AG04450 (cell line): ENCODE results near the gene DOHH. TPM values are rescaled to one million over a fixed set of nuclear protein-coding genes. Genes with fewer than 3 reads are reported as not detected.

Source experiments
- CTCF ChIA-PET: fragments of 300-600, 350-600 bp; formaldehyde crosslinking; extraction: SDS; loops from one replicate; lab custom pipeline; 2022; ENCODE audit warnings: antibody characterized with exemption, inconsistent platforms; lab: Charles Lee
- POLR2A ChIA-PET: fragments of 350-600 bp; formaldehyde crosslinking; extraction: SDS; loops from one replicate; lab custom pipeline; 2021; ENCODE audit warnings: antibody characterized with exemption, inconsistent platforms; lab: Yijun Ruan, JAX
- DNase-seq: peaks from one replicate; pipeline ENCODE4 v3.0.0-alpha.2; 2011; ENCODE audit warnings: low read depth, low spot score
- H3K27ac ChIP-seq: one replicate; pipeline ENCODE4 v1.5.1; 2012; ENCODE audit warnings: low read depth, low read length, control low read depth
- H3K27me3 ChIP-seq: one replicate; pipeline ENCODE4 v1.6.0; 2012; ENCODE audit warnings: low read length; ENCODE audit not compliant: control insufficient read depth, insufficient read depth
- H3K4me3 ChIP-seq: 2 replicates; pipeline ENCODE4 v1.5.1; 2011; ENCODE audit warnings: mild to moderate bottlenecking, low read depth, low read length, control low read depth
- H3K9me3 ChIP-seq: 2 replicates; pipeline ENCODE4 v1.5.1; 2012; ENCODE audit warnings: low read length; ENCODE audit not compliant: control insufficient read depth, insufficient read depth
- CTCF ChIP-seq: IDR thresholded peaks from 2 replicates; pipeline ENCODE4 v1.5.1; 2011; ENCODE audit warnings: low read depth, low read length, control low read depth, inconsistent platforms
- polyA plus RNA-seq: library from polyadenylated mRNA; depleted of rRNA; stranded (reverse); fragments of >200 nt; gene quantifications from 2 replicates; pipeline ENCODE4 v1.2.3, GENCODE V29; 2011

Gene DOHH
- polyA plus RNA-seq, 1 experiment, result 3.4 TPM

GRCh38 chr19:3491396-3492119, 8.9 kb downstream of the DOHH start:
- CTCF ChIA-PET, result interaction anchor here (0.6 to 0.7 kb wide), 2 partner anchors 80 to 186 kb away, joined by 3 read pairs; no protein-coding TSS in a partner anchor

DNA sequence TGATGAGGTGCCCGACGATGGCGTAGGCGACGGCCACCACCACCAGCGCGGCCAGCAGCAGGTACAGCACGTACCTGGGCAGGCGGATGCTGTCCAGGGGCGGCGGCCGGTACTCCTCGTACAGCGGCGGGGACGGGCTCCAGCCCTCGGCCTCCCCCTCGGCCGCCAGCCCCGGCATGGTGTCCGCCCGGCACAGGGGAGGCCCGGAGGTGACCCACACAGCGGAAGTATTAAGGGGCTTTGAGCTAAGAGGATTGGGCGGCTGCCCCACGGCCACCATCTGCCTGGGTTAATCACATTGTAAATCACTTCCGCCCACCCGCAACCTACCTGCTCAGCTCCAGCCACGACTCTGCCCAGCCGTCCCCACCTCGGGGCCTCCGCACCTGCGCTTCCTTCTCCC, 17.2 kb downstream of the DOHH start, which contains the start of gene SMIM44:
SMIM44 (minus strand) TSS at position 216 of the 403 bp plus-strand sequence; CDS start at position 178, 38 bp downstream.
- TF ChIP-seq CTCF, result no peak
- Histone ChIP-seq H3K27ac (no peak within 1 kb of the TSS), H3K27me3 (peaks cover 21% of the 10 kb centered on the region), H3K9me3 (peaks cover 5% of the 10 kb centered on the region; the same call in 1 of the 2 replicates), H3K4me3 (no peak within 1 kb of the TSS)
- CTCF ChIA-PET, result interaction anchor here (0.6 to 5.1 kb wide), 3 partner anchors 10 to 357 kb away, joined by 3 to 64 read pairs (median 11); no protein-coding TSS in a partner anchor
- DNase-seq, result no peak
- POLR2A ChIA-PET, result interaction anchor here (0.5 to 0.6 kb wide), 2 partner anchors 23 to 33 kb away, joined by 3 read pairs; no protein-coding TSS in a partner anchor

More at GRCh38 chr19:3491396-3492119, 8.9 kb downstream of the DOHH start:
- H3K4me3 ChIP-seq, result no peak overlapping the region
- POLR2A ChIA-PET, result no interaction called here
- no peak for DNase-seq
- TF ChIP-seq CTCF, result no peak
- no peaks in the 10 kb centered on the region; the same call in 1 of the 2 replicates for H3K9me3 ChIP-seq
- H3K27ac ChIP-seq, result no peak overlapping the region
- H3K27me3 ChIP-seq, result no peaks in the 10 kb centered on the region

DNA sequence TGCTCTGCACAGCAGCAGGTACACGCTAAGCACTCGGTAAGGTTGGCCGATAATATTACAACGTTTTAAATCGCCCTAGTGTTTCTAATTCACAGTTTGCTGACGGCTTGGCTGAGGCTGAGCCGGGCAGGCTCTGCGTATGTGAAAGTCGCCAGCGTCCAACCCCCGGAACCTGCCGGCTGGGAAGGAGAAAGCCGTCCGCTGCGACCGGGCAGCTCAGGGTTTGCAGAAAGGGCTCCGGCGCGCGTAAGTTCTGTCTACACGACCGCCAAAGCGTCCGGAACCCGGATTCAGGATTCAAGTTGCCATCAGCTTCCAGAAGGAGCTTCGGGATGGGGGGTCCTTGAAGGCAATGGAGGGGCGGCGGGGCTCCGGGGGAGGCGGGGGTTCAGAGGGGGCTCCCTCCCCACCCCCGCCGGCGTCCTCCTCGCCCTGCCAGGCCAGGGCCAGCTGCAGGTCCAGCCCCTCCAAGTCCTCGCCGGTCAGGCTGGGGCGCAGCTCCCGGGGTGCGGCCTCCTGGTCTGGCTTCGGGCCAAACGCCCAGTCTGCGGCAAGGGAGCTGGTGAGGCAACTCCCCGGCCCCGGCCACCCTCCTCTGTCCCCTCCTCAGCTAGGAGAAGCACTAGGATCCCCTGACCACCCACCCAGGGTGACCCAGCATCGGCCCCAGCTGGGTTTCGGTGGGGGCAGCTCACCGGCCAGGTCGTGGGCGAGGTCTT, 17.8 kb downstream of the DOHH start:
- Histone ChIP-seq H3K4me3 (no peak overlapping the region), H3K27me3 (peaks cover 21% of the 10 kb centered on the region), H3K9me3 (peaks cover 5% of the 10 kb centered on the region; the same call in 1 of the 2 replicates), H3K27ac (no peak overlapping the region)
- ChIA-PET POLR2A (interaction anchor here (0.5 to 0.6 kb wide), 2 partner anchors 24 to 32 kb away, joined by 3 read pairs; no protein-coding TSS in a partner anchor), CTCF (interaction anchor here (1.9 to 5.1 kb wide), 2 partner anchors 10 to 178 kb away, joined by 11 to 64 read pairs; no protein-coding TSS in a partner anchor)
- no peak for TF ChIP-seq CTCF
- no peak for DNase-seq

DNA sequence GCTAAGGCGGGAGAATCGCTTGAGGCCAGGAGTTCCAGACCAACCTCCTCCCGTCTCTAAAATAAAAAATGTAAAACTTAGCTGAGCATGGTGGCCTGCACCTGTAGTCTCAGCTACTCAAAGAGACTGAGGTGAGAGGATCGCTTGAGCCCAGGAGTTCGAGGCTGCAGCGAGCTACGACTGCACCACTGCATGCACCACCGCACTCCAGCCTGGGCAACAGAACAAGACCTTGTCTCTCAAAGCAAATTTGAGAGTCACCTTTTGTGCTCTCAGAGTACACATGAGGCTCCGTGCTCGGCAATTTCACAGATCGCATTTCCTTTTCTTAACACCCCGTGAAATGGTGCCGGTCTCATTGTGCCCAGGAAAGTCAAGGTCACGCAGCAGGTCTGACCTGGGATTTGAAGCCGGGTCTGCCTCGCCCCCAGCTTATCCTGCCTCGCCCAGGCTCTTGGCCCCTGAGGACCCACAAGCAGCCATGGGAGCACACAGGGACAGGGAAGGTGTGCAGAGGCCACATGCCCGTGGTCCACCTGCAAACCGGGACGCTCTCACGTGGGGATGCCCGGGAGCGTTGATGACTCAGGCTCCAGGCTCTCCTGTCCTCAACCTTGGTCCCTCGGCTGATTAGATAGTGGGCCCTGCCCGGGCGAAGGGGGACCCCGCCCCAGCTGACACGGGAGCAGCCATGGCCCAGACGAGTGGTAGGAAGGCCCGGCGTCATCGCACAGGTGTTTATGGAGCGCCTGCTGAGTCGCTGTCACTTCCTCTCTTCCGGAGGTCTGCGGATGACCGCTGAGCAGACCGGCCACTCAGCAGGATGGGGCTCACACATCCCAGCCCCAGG, 19.0 kb downstream of the DOHH start:
- Histone ChIP-seq H3K9me3 (peaks cover 5% of the 10 kb centered on the region; the same call in 1 of the 2 replicates), H3K27ac (no peak overlapping the region), H3K4me3 (no peak overlapping the region), H3K27me3 (peaks cover 21% of the 10 kb centered on the region)
- ChIA-PET CTCF (interaction anchor here (0.8 to 0.9 kb wide), 2 partner anchors 9 to 177 kb away, joined by 3 read pairs; no protein-coding TSS in a partner anchor), POLR2A (no interaction called here)
- TF ChIP-seq CTCF, result no peak
- DNase-seq, result no peak
